Islet precursor cell (in vitro differentiated cells): ENCODE results near the gene CAPN5.
"Not testable (repeated sequence)": the region's sequence is repeated elsewhere in the genome, so short reads cannot be mapped to it uniquely, and the experiment has no call there.

ENCODE experiments used
- DNase-seq: peaks from one replicate; pipeline ENCODE4 v3.0.0-alpha.2; 2018

CAPN5 gene

DNA sequence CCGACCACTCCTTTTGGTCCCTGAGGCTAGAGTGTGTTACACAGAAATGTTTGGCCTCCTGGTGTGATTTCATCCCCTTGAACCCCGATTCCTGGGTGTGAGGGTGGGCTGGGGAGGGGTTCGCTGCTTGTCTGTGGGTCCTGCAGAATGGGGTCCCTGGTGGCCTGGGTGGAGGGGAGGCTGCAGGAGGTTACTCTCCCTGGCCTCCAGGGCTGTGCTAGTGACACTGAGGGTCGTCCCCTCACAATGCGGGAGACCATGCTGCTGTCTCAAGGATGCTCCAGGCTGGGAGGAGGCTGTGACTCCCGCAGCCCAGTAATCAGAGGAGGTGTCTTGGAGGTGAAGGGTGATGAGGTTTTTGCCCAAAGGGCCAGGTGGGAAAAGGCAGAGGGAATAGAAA, 18.9 kb downstream of the CAPN5 start:
- no peak for DNase-seq

GRCh38 chr11:77086521-77087472, 20.0 kb downstream of the CAPN5 start:
- DNase-seq = no peak

- DNase-seq = no peak
These were observed 21.0 kb downstream of the CAPN5 start for GRCh38 chr11:77087723-77088225.

DNA sequence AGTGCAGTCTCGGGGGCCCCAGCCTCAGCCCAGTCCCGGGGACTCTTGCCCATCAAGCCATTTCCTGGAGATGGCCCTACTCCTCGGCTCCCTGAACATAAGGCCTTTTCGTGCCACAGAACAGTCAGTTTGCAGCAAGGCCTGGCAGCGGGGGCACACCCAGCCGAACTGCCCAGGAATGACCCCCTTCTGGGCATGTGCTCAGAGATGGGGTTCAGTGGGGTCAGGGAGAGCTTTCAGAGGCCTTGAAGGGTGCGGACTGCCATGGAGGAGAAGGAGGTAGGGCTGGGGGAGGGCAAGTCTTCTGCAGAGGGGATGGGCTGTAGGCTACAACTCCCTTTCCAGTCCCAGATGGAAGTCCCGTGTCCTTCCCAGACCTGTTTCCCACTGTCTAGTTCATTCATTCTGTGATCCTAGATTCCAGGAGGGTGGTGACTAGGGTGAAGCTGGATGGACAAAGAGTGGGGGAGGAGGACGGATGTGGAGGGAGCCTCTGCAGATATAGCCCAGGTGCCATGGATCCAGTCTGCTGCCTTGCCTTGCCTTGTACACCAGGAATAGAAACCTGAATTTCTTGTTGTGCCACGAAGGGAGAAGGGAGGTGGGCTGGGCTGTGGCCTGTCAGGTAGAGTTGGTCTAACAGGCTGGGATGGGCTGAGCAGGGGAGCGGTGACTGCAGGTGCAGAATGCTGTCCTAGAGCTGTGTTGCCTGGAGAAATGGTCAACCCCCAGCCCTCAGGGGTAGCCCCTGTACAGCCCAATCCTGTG, 21.6 kb downstream of the CAPN5 start:
- peak; percentile 77 for DNase-seq

DNA sequence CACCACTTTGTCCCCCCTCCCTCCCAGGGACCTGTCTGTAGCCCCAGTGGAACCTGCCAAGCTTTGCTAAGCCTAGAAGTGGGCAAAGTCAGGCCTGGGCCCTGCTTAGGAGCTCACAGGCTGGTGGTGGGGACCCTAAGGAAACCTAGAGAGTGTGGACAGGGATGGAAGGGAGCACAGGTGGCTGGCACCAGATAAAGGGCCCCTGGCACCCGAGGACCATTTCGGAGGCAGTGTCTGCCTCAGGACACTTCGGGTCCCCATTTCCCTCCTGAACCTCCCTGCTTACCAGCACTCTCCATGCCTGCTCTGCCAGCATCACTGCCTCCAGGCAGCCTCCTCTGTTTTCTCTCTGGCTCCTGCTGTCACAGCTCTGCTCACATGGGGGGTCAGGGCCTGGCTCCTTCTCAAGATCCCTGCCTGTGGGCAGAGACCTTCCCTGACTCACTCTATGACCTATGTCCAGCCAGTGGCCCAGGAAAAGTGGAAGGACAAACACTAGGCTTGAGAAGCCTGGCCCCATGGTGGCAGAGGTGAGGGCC, 22.3 kb downstream of the CAPN5 start:
- DNase-seq = no peak

GRCh38 chr11:77090046-77090372, 23.2 kb downstream of the CAPN5 start:
- DNase-seq = no peak

DNA sequence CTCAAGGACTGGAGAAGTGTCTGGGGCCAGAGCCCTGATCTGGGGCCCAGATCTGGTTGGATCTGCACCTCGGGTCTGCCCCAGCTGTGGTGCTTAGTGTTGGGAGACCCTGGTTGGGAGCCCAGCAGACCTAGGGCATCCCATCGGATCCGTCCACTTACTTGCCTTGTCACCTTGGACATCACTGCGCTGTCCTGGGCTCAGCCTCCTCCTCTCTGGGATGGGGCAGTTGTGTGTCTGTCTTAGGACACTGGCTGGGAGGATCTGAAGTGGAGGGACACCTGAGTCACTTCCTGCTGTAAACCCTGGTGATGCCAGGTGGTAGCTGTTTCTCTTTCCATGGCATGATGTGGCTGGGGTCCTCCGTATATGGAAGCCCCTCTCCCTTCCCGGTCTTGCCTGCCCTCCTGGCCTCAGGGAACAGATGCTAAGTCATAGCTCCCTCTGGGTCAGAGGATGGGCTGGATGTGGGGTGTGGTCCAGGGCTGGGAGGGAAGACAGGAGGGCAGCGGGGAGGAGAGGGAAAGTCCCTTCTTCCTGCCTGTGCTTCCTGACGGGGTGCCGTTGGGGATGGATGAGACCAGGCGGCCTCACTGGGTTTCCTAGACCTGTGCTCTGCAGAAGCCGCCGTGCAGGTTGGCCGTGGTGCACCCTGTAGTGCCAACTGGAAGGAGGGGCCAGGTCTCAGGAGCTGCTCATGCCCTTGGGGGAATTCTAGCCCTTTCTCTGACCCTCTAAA, 23.8 kb downstream of the CAPN5 start:
- DNase-seq = no peak

DNA sequence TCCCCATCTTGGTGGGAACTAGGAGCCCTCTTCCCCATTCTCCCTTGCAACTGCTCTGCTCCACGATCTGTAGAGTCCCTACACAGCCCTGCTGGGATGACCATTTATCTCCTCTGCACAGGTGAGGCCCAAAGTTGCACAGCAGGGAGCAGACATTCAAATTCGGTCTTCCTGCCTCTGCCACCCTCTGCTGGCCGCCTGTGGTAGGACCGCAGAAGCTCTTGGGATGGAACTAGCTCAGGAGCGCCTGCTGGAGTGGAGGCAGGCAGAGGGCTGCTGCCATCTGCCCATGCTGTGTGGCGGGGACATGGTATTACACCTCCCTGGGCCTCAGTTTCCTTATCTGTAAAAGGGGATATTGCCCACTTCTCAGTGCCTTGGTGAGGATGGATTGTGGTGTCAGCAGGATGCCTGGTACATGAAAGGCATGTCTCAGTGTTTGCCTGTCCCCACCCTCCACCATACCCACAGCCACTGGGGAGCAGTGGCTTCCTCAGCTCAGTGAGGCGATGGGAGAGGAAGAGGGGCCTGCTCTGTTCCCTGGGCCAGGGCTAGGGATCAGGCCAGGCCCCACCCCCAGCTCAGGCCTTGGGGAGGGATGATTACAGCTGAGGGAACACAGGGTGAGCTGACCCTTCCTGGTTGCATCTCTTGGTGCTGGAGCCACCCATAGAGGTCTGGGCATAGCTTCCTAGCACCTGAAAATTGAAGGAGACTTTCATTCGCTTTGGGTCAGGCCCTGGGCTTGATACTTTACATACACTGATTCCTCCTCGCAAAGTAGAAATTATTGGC, 24.6 kb downstream of the CAPN5 start:
- peak; percentile 94 for DNase-seq

- DNase-seq = no peak
These were observed 25.6 kb downstream of the CAPN5 start for GRCh38 chr11:77092382-77092781.

DNA sequence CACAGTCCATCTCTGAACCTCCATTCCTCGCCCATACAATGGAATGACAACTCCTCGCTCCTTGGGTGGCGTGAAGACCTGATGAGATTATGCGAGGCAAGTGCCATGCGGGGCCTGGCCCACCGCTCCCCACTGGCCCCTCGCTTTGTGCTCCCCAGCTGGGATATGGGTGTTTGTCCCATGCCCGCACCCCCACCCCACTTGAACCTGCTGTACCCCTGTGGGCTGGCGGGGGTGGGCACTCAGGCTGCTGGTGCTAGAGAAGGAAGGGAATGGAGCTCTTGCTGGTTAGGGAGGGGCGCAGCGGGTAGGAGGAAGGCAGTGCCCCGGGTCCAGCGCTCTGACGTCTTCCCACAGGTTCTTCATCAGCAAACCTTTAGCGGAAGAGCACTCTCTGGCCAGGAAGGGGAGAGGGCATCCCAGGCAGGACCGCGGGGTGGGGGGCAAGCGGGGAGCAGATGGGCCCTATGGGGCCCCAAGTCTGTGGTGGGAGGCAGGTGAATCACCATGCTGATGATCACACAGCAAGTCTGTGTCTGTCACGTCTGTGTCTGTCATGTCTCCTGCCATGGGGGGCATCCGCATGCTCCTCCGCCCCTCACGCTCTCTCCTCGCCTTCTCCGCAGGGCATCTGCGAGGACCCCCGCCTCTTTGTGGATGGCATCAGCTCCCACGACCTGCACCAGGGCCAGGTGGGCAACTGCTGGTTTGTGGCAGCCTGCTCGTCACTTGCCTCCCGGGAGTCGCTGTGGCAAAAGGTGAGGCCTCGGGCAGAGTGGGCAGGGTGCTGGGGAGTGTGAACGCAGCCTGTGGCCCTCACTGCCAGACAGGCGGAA, 26.5 kb downstream of the CAPN5 start:
- no peak for DNase-seq

DNA sequence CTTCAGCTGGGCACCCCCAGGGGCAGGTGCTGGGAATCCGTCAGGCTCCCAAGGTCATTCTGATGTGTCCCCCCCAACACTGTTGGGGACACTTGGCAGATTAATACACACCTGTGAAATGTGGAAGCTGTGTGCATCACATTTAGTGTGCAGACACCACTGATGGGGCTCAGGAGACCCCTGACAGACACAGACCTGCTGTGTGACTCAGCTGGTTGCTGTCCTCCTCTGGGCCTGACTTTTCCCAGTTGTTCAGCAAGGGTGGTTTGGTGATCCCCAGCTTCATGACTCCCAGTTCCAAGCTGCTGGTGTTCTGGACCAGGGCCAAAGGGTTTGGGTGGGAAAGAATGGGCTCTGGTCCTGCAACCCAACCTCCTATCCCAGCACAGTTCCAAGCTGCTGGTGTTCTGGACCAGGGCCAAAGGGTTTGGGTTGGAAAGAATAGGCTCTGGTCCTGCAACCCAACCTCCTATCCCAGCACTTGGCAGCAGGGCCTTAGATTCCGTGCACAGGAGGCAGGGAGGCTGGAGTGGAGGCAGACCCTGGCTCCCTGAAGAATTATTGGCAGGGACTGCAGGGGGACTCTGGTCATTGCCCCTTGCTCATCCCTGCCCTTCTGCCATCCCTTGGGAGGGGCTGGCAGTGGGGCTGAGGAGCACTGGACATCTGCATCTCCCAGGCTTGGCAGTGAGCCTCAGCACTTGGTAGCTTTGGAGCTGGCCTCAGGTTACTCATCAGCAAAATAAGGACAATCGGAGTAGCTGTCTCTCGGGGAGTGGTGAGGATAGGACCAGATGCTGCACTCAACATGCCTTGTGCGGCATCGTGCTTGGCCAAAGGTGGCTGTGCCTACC, 27.4 kb downstream of the CAPN5 start:
- DNase-seq = no peak

DNA sequence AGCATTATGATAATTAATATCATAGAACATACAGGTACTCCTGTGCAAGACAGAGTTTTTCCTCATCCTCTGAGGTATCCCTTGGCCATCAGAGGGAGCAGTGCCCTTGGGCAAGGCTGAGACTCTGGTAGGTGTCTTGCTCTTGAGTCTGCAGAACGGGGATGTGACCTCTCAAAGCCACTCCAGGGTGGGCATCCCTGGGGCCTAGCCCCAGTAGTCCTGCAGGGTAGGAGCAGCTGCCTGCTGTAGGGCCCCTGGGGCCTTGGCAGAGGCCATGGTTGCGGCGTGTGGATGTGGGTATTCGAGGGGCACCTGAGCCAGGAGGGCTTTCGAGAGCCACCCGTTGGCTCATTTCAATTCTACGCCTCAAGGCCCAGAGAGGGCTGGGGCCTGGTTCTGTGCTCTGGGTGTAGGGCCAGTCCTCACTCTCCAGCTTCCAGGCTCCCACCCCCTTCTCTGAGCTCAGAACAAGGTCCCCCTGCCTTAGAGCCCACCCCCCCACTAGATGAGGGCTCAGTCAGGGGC, 28.1 kb downstream of the CAPN5 start:
- DNase-seq = no peak

GRCh38 chr11:77095551-77096490, 29.1 kb downstream of the CAPN5 start:
- no peak for DNase-seq

GRCh38 chr11:77096591-77097019, 29.8 kb downstream of the CAPN5 start:
- DNase-seq = no peak

DNA sequence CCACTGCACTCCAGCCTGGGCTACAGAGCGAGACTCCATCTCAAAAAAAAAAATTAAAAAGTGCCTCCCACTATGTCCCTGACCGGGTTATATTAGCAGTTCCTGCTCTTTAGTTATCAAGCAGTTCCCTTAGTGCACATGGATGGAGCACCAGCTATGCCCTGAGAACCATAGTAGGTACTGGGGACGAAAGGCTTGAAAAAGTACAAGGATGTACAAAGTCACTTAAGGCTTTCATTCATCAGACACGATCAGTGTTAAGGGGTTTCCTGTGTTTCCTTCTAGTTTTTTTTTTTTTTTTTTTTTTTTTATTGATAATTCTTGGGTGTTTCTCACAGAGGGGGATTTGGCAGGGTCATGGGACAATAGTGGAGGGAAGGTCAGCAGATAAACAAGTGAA, 30.4 kb downstream of the CAPN5 start:
- not testable (repeated sequence) for DNase-seq

GRCh38 chr11:77100166-77101042, 33.6 kb downstream of the CAPN5 start:
- DNase-seq = no peak

GRCh38 chr11:77101043-77101537, 34.3 kb downstream of the CAPN5 start:
- DNase-seq = no peak
